HL-60 (cell line): ENCODE results near the gene DNAJC30.
A peak's percentile ranks its signal among the peaks of the same experiment; 100 is the strongest.

Experiments
- CTCF ChIP-seq: IDR thresholded peaks from one replicate; pipeline ENCODE4 v1.5.1; 2011; ENCODE audit warnings: low read length, control low read depth, inconsistent platforms; ENCODE audit not compliant: insufficient read depth
- POLR2AphosphoS5 ChIP-seq: IDR thresholded peaks from 2 replicates; pipeline ENCODE4 v1.6.1; 2012; ENCODE audit warnings: low read depth
- REST ChIP-seq: IDR thresholded peaks from 2 replicates; pipeline ENCODE4 v1.6.1; 2012; ENCODE audit warnings: low read depth; ENCODE audit not compliant: insufficient replicate concordance

- TF ChIP-seq POLR2AphosphoS5 (peak; percentile 50; the same call in 1 of the 2 replicates), CTCF (no peak), REST (no peak)
Observed at GRCh38 chr7:73715648-73716317, 32.5 kb upstream of the DNAJC30 start.
